Neural progenitor cell (in vitro differentiated cells): Measurements from ENCODE around the gene FBXL17.

Experiments
- CTCF ChIP-seq: fragments of 200-600 bp; sonication (generic); IDR thresholded peaks from 2 replicates; pipeline ENCODE4 v1.5.1; 2017; ENCODE audit warnings: antibody characterized with exemption, mild to moderate bottlenecking
- EZH2 ChIP-seq: fragments of 200-600 bp; sonication (generic); IDR thresholded peaks from 2 replicates; pipeline ENCODE4 v1.6.1; 2017; ENCODE audit warnings: antibody characterized with exemption, mild to moderate bottlenecking, moderate library complexity

GRCh38 chr5:108420755-108421154, 38.9 kb upstream of the FBXL17 start:
- TF ChIP-seq CTCF (no peak), EZH2 (no peak)
